HTR-8/SVneo (cell line): ENCODE data around the gene PPM1K.

ENCODE experiments used
- DNase-seq: peaks from one replicate; pipeline ENCODE4 v3.0.0; 2011; ENCODE audit warnings: low spot score, mixed read lengths; ENCODE audit not compliant: insufficient read length
- FAIRE-seq: peaks from 2 replicates; lab custom pipeline; 2011; peaks lifted over from hg19 to GRCh38; lab: Jason Lieb, UNC

The PPM1K gene

GRCh38 chr4:88280228-88280795 is 4.0 kb downstream of the PPM1K start:
- DNase-seq (no peak), FAIRE-seq (no peak)

- no peak for FAIRE-seq
- no peak for DNase-seq
Observed at GRCh38 chr4:88277711-88278225, 6.6 kb downstream of the PPM1K start.

GRCh38 chr4:88276952-88277710 is 7.2 kb downstream of the PPM1K start:
- no peak for FAIRE-seq

GRCh38 chr4:88275949-88276515 is 8.3 kb downstream of the PPM1K start:
- DNase-seq (no peak), FAIRE-seq (no peak)

More at GRCh38 chr4:88276952-88277710, 7.2 kb downstream of the PPM1K start:
- DNase-seq = no peak

GRCh38 chr4:88275516-88275915 is 8.8 kb downstream of the PPM1K start:
- FAIRE-seq (no peak), DNase-seq (no peak)

GRCh38 chr4:88268913-88269312 is 15.4 kb downstream of the PPM1K start:
- FAIRE-seq = no peak
- DNase-seq = no peak

GRCh38 chr4:88264336-88264735 is 20.0 kb downstream of the PPM1K start:
- DNase-seq (no peak), FAIRE-seq (no peak)

GRCh38 chr4:88257726-88258125 is 26.6 kb downstream of the PPM1K start:
- DNase-seq = no peak
- no peak for FAIRE-seq

GRCh38 chr4:88255111-88255510 is 29.2 kb downstream of the PPM1K start:
- FAIRE-seq = no peak
- DNase-seq = no peak

GRCh38 chr4:88251924-88252323 is 32.4 kb downstream of the PPM1K start:
- DNase-seq (no peak), FAIRE-seq (no peak)

GRCh38 chr4:88247148-88247547 is 37.2 kb downstream of the PPM1K start:
- FAIRE-seq = no peak

GRCh38 chr4:88246600-88246999 is 37.8 kb downstream of the PPM1K start:
- DNase-seq = no peak
- no peak for FAIRE-seq

More at GRCh38 chr4:88247148-88247547, 37.2 kb downstream of the PPM1K start:
- DNase-seq = no peak

- FAIRE-seq = no peak
- DNase-seq = no peak
Observed at GRCh38 chr4:88244816-88245579, 39.4 kb downstream of the PPM1K start.

GRCh38 chr4:88244056-88244455 is 40.3 kb downstream of the PPM1K start:
- DNase-seq (no peak), FAIRE-seq (no peak)

- no peak for DNase-seq
- no peak for FAIRE-seq
Observed at GRCh38 chr4:88242144-88242543, 42.2 kb downstream of the PPM1K start.

- DNase-seq = no peak
- no peak for FAIRE-seq
Observed at GRCh38 chr4:88240297-88240714, 44.1 kb downstream of the PPM1K start.

GRCh38 chr4:88230969-88231771 is 53.2 kb downstream of the PPM1K start:
- DNase-seq (no peak), FAIRE-seq (no peak)

GRCh38 chr4:88230461-88230891 is 53.9 kb downstream of the PPM1K start:
- DNase-seq (no peak), FAIRE-seq (no peak)

- FAIRE-seq (no peak), DNase-seq (no peak)
Observed at GRCh38 chr4:88227734-88228133, 56.6 kb downstream of the PPM1K start.

- no peak for DNase-seq
- FAIRE-seq = no peak
Observed at GRCh38 chr4:88226143-88226542, 58.2 kb downstream of the PPM1K start.
